ENCODE data around the gene ZNF771. TPM values are rescaled to one million over a fixed set of nuclear protein-coding genes. Genes with fewer than 3 reads are reported as not detected.

Gene ZNF771
- polyA plus RNA-seq, 2 of the 4 experiments (the other 2 are of a cell fraction) = 5.7 to 7.2 TPM

- Histone ChIP-seq H3K9me3 (no peaks in the 10 kb centered on the region), H3K4me2 (no peak overlapping the region), H3K27ac (no peak overlapping the region), H3K4me1 (peaks cover 16% of the 10 kb centered on the region), H3K4me3 (no peak overlapping the region)
- ChIA-PET POLR2A (no interaction called here), CTCF (no interaction called here)
- no peak for FAIRE-seq
- 96% methylated on average over 7 of the region's 7 CpGs for WGBS (ENCODE audit: missing lambda C conversion rate)
- no peak for TF ChIP-seq HOXA7 (CRISPR knock-in tag; IDR thresholded peaks at IDR 0.05)
- TF ChIP-seq ZNF302 (CRISPR knock-in tag; IDR thresholded peaks at IDR 0.05) = no peak
- no peak for TF ChIP-seq PHF8 (IDR thresholded peaks at IDR 0.05; ENCODE audit: borderline replicate concordance, low read depth)
- TF ChIP-seq, protein P1, sequence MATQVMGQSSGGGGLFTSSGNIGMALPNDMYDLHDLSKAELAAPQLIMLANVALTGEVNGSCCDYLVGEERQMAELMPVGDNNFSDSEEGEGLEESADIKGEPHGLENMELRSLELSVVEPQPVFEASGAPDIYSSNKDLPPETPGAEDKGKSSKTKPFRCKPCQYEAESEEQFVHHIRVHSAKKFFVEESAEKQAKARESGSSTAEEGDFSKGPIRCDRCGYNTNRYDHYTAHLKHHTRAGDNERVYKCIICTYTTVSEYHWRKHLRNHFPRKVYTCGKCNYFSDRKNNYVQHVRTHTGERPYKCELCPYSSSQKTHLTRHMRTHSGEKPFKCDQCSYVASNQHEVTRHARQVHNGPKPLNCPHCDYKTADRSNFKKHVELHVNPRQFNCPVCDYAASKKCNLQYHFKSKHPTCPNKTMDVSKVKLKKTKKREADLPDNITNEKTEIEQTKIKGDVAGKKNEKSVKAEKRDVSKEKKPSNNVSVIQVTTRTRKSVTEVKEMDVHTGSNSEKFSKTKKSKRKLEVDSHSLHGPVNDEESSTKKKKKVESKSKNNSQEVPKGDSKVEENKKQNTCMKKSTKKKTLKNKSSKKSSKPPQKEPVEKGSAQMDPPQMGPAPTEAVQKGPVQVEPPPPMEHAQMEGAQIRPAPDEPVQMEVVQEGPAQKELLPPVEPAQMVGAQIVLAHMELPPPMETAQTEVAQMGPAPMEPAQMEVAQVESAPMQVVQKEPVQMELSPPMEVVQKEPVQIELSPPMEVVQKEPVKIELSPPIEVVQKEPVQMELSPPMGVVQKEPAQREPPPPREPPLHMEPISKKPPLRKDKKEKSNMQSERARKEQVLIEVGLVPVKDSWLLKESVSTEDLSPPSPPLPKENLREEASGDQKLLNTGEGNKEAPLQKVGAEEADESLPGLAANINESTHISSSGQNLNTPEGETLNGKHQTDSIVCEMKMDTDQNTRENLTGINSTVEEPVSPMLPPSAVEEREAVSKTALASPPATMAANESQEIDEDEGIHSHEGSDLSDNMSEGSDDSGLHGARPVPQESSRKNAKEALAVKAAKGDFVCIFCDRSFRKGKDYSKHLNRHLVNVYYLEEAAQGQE (IDR thresholded peaks at IDR 0.05) = no peak
- no peak for TF ChIP-seq BHLHE40 (IDR thresholded peaks at IDR 0.05; ENCODE audit: low read depth, low read length)
- no peak for DNase-seq (ENCODE audit: low read depth in 1 of 2, low spot score in 1 of 2)
- no peak for ATAC-seq
These were observed 46.2 kb upstream of the ZNF771 start for GRCh38 chr16:30361180-30361579.

DNA sequence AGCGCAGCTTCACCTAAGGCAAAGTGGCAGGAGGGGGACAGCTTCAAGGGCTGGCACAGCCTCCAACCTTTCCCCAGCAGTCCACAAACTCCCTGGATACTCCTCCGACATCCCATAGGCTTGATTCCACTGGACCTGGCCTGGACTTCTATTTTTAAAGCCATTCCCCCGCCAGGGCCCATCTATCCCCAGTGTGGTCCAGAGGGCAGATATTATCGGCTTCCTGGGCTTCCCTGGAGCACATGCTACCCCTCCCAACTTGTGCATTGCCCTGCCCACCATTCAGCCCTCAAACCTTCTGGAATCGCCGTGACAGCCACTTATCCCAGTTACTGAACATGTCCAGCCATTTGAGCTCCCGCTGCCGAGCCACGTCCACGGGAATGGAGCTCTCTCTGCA lies 42.2 kb upstream of the ZNF771 start:
- POLR2A ChIA-PET = no interaction called here
- Histone ChIP-seq H3K4me3 (no peak overlapping the region), H3K9me3 (no peaks in the 10 kb centered on the region), H3K4me1 (peaks cover 14% of the 10 kb centered on the region), H3K27ac (no peak overlapping the region), H3K4me2 (no peak overlapping the region)
- CTCF ChIA-PET = interaction anchor here (0.8 to 1.5 kb wide), 6 partner anchors 11 to 273 kb away, joined by 3 to 5 read pairs (median 3); partner anchors contain the start of gene ZNF48
- DNase-seq (ENCODE audit: low read depth in 1 of 2, low spot score in 1 of 2) (no peak), ATAC-seq (no peak), FAIRE-seq (no peak)
- WGBS (ENCODE audit: missing lambda C conversion rate) = 89% methylated on average over 10 of the region's 10 CpGs
- TF ChIP-seq, protein P2, sequence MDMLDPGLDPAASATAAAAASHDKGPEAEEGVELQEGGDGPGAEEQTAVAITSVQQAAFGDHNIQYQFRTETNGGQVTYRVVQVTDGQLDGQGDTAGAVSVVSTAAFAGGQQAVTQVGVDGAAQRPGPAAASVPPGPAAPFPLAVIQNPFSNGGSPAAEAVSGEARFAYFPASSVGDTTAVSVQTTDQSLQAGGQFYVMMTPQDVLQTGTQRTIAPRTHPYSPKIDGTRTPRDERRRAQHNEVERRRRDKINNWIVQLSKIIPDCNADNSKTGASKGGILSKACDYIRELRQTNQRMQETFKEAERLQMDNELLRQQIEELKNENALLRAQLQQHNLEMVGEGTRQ (IDR thresholded peaks at IDR 0.05) = no peak
- TF ChIP-seq CTCF (IDR thresholded peaks at IDR 0.05) = no peak
- no peak for TF ChIP-seq CEBPB (IDR thresholded peaks at IDR 0.05)
- no peak for TF ChIP-seq HDAC2 (IDR thresholded peaks at IDR 0.05)
- no peak for TF ChIP-seq RCOR1 (IDR thresholded peaks at IDR 0.05; ENCODE audit: low read depth, low read length)

DNA sequence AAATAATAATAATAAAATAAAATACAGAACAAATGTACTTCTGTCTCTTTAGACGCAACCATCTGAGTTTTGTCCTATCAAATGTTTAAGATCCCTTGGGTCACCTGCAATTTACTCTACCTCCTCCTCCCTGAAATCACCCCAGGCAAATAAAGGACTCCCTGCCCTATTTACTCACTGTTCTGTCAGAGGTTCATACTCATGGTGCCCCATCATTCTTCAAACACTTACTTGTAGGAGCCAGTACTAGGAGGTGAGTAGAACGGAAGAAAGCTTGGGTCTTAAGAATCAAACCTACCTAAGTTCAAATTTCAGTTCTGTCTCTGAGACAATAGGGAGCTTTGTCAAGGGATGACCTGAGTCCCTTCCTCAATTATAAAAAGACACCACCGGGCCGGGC lies 40.9 kb upstream of the ZNF771 start:
- Histone ChIP-seq H3K4me1 (peaks cover 17% of the 10 kb centered on the region), H3K4me2 (0 out of 3 replicates have a peak overlapping the region, but pooled peaks have one; percentile 6), H3K4me3 (no peak overlapping the region), H3K27ac (no peak overlapping the region), H3K9me3 (no peaks in the 10 kb centered on the region)
- FAIRE-seq (no peak), DNase-seq (ENCODE audit: low read depth in 1 of 2, low spot score in 1 of 2) (no peak), ATAC-seq (no peak)
- 91% methylated on average over 4 of the region's 4 CpGs for WGBS (ENCODE audit: missing lambda C conversion rate)
- CTCF ChIA-PET = interaction anchor here (0.6 to 1.4 kb wide), 3 partner anchors 8 to 25 kb away, joined by 3 to 7 read pairs (median 3); partner anchors contain the start of gene MYL11
- POLR2A ChIA-PET = interaction anchor here (0.7 kb wide), 1 partner anchor 676 kb away, joined by 3 read pairs; no protein-coding TSS in a partner anchor
- TF ChIP-seq, protein P1 (IDR thresholded peaks at IDR 0.05) = no peak
- no peak for TF ChIP-seq PBX3 (IDR thresholded peaks at IDR 0.05)
- TF ChIP-seq CEBPB (IDR thresholded peaks at IDR 0.05) = no peak
